C4-2B (cell line): ENCODE results near the gene HOXA10.

Source experiments
- ZFX ChIP-seq: fragments of 450-650 bp; IDR thresholded peaks from 2 replicates; pipeline ENCODE4 v1.6.1; 2017
- TF ChIP-seq, protein P1 (sequence below): fragments of 450-650 bp; conservative IDR thresholded peaks from 2 replicates; pipeline ENCODE4 v1.5.1; 2017; ENCODE audit warnings: mild to moderate bottlenecking

DNA sequence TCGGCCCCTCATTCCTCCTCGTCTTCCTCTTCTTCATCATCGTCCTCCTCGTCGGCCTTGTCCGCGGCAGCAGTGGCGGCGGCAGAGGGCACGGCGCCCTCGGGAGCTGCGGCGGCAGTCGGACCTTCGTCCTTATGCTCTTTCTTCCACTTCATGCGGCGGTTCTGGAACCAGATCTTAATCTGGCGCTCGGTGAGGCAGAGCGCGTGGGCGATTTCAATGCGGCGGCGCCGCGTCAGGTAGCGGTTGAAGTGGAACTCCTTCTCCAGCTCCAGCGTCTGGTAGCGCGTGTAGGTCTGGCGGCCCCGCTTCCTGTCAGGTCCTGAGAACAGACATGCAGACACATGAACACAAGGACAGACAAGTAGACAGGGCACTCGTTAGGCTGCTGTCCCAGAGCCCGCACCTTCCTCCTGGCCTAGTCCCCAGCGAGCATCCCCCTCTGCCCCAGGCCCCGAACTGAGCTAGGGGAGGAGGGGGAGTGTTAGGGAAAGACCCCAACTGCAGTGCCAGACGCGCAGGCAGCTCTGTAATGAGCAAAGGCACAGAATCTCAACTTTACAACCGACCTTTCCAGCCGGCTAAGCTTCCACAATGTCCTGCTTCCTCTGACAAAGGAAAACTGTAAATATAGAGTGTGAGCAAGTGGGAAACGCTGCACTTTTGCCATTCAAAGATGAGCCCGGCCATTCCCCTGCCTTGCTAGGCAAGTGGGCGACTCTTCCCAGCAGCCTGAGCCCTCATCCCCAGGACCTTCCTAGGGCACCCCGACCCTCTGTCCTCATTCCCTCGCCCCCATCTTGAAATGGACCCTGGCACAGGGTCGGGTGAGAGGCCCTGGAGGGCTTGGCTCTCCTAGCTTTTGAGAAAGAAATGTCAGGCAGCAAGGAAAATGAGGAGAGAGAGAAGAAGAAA lies 19.0 kb downstream of the HOXA10 start:
- TF ChIP-seq, protein P1, sequence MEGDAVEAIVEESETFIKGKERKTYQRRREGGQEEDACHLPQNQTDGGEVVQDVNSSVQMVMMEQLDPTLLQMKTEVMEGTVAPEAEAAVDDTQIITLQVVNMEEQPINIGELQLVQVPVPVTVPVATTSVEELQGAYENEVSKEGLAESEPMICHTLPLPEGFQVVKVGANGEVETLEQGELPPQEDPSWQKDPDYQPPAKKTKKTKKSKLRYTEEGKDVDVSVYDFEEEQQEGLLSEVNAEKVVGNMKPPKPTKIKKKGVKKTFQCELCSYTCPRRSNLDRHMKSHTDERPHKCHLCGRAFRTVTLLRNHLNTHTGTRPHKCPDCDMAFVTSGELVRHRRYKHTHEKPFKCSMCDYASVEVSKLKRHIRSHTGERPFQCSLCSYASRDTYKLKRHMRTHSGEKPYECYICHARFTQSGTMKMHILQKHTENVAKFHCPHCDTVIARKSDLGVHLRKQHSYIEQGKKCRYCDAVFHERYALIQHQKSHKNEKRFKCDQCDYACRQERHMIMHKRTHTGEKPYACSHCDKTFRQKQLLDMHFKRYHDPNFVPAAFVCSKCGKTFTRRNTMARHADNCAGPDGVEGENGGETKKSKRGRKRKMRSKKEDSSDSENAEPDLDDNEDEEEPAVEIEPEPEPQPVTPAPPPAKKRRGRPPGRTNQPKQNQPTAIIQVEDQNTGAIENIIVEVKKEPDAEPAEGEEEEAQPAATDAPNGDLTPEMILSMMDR: no peak
- TF ChIP-seq ZFX: no peak
